H1 (cell line): ENCODE measurements around the gene URGCP. TPM values are rescaled to one million over a fixed set of nuclear protein-coding genes. Genes with fewer than 3 reads are reported as not detected.

Experiments used
- CTCF ChIA-PET: fragments of 300-600 bp; sonication (Branson Sonifier 250); formaldehyde crosslinking; loops from one replicate; lab custom pipeline; 2021; ENCODE audit not compliant: partially characterized antibody; lab: Charles Lee
- POLR2A ChIA-PET: fragments of 300-600 bp; sonication (Branson Sonifier 250); formaldehyde crosslinking; loops from one replicate; lab custom pipeline; 2021; ENCODE audit warnings: inconsistent platforms; ENCODE audit not compliant: partially characterized antibody; lab: Charles Lee
- DNase-seq, 2 experiments: peaks; one replicate each; pipeline versions ENCODE4 v3.0.0 to v3.0.0-alpha.2; 2010 to 2022; ENCODE audit warnings: low spot score in 2 of 2, low read depth in 1 of 2, mixed read lengths in 1 of 2
- FAIRE-seq: peaks from 2 replicates; lab custom pipeline; 2011; peaks lifted over from hg19 to GRCh38; lab: Jason Lieb, UNC
- H2AFZ ChIP-seq: 2 replicates; pipeline ENCODE4 v1.8.1; 2012; ENCODE audit warnings: low read length, inconsistent platforms
- H2AK5ac ChIP-seq: 2 replicates; pipeline ENCODE4 v1.6.1; 2013; ENCODE audit warnings: low read depth, low read length
- H2BK120ac ChIP-seq: replicated peaks from 2 replicates; pipeline ENCODE3; 2013; ENCODE audit warnings: low read depth, low read length, inconsistent platforms
- H2BK12ac ChIP-seq: 2 replicates; pipeline ENCODE4 v1.6.1; 2013; ENCODE audit warnings: low read depth, low read length
- H2BK15ac ChIP-seq: 2 replicates; pipeline ENCODE4 v1.6.1; 2013; ENCODE audit warnings: low read length
- H2BK20ac ChIP-seq: 2 replicates; pipeline ENCODE4 v1.6.1; 2013; ENCODE audit warnings: low read length
- H2BK5ac ChIP-seq: 2 replicates; pipeline ENCODE4 v1.6.1; 2013; ENCODE audit warnings: low read depth, low read length
- H3K14ac ChIP-seq: 2 replicates; pipeline ENCODE4 v1.6.1; 2013; ENCODE audit warnings: inconsistent platforms; ENCODE audit not compliant: insufficient read length
- H3K18ac ChIP-seq: 2 replicates; pipeline ENCODE4 v1.6.1; 2013; ENCODE audit warnings: low read length; ENCODE audit errors: extremely low read depth
- H3K23ac ChIP-seq: 2 replicates; pipeline ENCODE4 v1.6.1; 2013; ENCODE audit warnings: inconsistent platforms; ENCODE audit not compliant: insufficient read length
- H3K23me2 ChIP-seq: 2 replicates; pipeline ENCODE4 v1.6.1; 2013; ENCODE audit warnings: low read depth, low read length
- H3K27ac ChIP-seq: 2 replicates; pipeline ENCODE4 v1.6.1; 2011; ENCODE audit warnings: low read depth, low read length, inconsistent platforms
- H3K27me3 ChIP-seq, 4 experiments: replicated peaks in 1 of 4; 1 replicate in 1 of 4; 2 replicates in 3 of 4; pipeline versions ENCODE4 v1.6.1 to v1.8.1; 2011 to 2013; ENCODE audit warnings: low read length in 3 of 4, mild to moderate bottlenecking in 3 of 4, inconsistent platforms in 2 of 4, mixed read lengths in 2 of 4, moderate library complexity in 1 of 4; ENCODE audit not compliant: control insufficient read depth in 3 of 4, insufficient read depth in 3 of 4; ENCODE audit errors: extremely low read depth in 1 of 4
- H3K36me3 ChIP-seq, 4 experiments: 2 replicates each; pipeline versions ENCODE4 v1.6.1 to v1.8.1; 2011 to 2013; ENCODE audit warnings: mild to moderate bottlenecking in 4 of 4, low read length in 3 of 4, moderate library complexity in 2 of 4, control low read depth in 1 of 4, inconsistent platforms in 1 of 4; ENCODE audit not compliant: insufficient read depth in 4 of 4, control insufficient read depth in 2 of 4
- H3K4ac ChIP-seq: replicated peaks from 2 replicates; pipeline ENCODE3; 2013; ENCODE audit warnings: low read length, low read depth, mixed read lengths, inconsistent platforms; ENCODE audit not compliant: insufficient read length
- H3K4me1 ChIP-seq, 4 experiments: replicated peaks in 1 of 4; 1 replicate in 1 of 4; 2 replicates in 3 of 4; pipeline versions ENCODE4 v1.6.1 to v1.8.1; 2011 to 2013; ENCODE audit warnings: low read length in 3 of 4, inconsistent platforms in 2 of 4, mixed read lengths in 1 of 4; ENCODE audit not compliant: insufficient read depth in 4 of 4, control insufficient read depth in 3 of 4
- H3K4me2 ChIP-seq, 2 experiments: 2 replicates each; pipeline versions ENCODE4 v1.6.1 to v1.8.1; 2011 to 2013; ENCODE audit warnings: low read depth in 2 of 2, low read length in 2 of 2, control low read depth in 1 of 2, inconsistent platforms in 1 of 2, mild to moderate bottlenecking in 1 of 2; ENCODE audit not compliant: insufficient read depth in 1 of 2
- H3K4me3 ChIP-seq, 4 experiments: fragments of 200-600, 300-600 bp in 1 of 4; sonication (generic), shearing (Covaris generic), sonication (Bioruptor Twin) in 1 of 4; 2 replicates each; pipeline versions ENCODE4 v1.5.1 to v1.8.1; 2011 to 2016; ENCODE audit warnings: low read length in 4 of 4, low read depth in 3 of 4, control low read depth in 2 of 4, inconsistent platforms in 2 of 4, mild to moderate bottlenecking in 2 of 4, mixed read lengths in 1 of 4, moderate library complexity in 1 of 4; ENCODE audit not compliant: insufficient read depth in 2 of 4; ENCODE audit errors: extremely low read depth in 1 of 4
- H3K56ac ChIP-seq: replicated peaks from 2 replicates; pipeline ENCODE3; 2013; ENCODE audit warnings: low read depth, mild to moderate bottlenecking, mixed read lengths, low read length, inconsistent platforms; ENCODE audit not compliant: insufficient read length
- H3K79me1 ChIP-seq: 2 replicates; pipeline ENCODE4 v1.6.1; 2013; ENCODE audit warnings: low read depth, low read length, control low read depth
- H3K79me2 ChIP-seq, 2 experiments: 2 replicates each; pipeline versions ENCODE4 v1.6.1 to v1.8.1; 2012 to 2013; ENCODE audit warnings: low read length in 2 of 2, mild to moderate bottlenecking in 2 of 2, inconsistent platforms in 1 of 2; ENCODE audit not compliant: insufficient read depth in 2 of 2, control insufficient read depth in 1 of 2
- H3K9ac ChIP-seq, 4 experiments: replicated peaks in 1 of 4; 1 replicate in 1 of 4; 2 replicates in 3 of 4; pipeline versions ENCODE4 v1.6.1 to v1.8.1; 2011 to 2013; ENCODE audit warnings: low read depth in 3 of 4, low read length in 3 of 4, control low read depth in 2 of 4, mild to moderate bottlenecking in 2 of 4, moderate library complexity in 2 of 4, inconsistent platforms in 1 of 4; ENCODE audit errors: extremely low read depth in 1 of 4
- H3K9me3 ChIP-seq, 2 experiments: 2 replicates each; pipeline versions ENCODE4 v1.6.1 to v1.8.1; 2012 to 2013; ENCODE audit warnings: mild to moderate bottlenecking in 2 of 2, moderate library complexity in 2 of 2, control low read depth in 1 of 2, inconsistent platforms in 1 of 2, low read depth in 1 of 2, low read length in 1 of 2, mixed read lengths in 1 of 2; ENCODE audit not compliant: insufficient read depth in 2 of 2
- H4K20me1 ChIP-seq, 2 experiments: replicated peaks in 1 of 2; 2 replicates each; pipeline versions ENCODE3 to v1.8.1; 2011 to 2013; ENCODE audit warnings: inconsistent platforms in 2 of 2, low read length in 2 of 2, mild to moderate bottlenecking in 1 of 2; ENCODE audit not compliant: insufficient read depth in 2 of 2, control insufficient read depth in 1 of 2
- H4K5ac ChIP-seq: 2 replicates; pipeline ENCODE4 v1.6.1; 2013; ENCODE audit warnings: low read length, low read depth, mixed read lengths, inconsistent platforms; ENCODE audit not compliant: insufficient read length
- H4K8ac ChIP-seq: 2 replicates; pipeline ENCODE4 v1.8.0; 2013; ENCODE audit warnings: mild to moderate bottlenecking, moderate library complexity, low read length, inconsistent platforms; ENCODE audit not compliant: insufficient read depth; ENCODE audit errors: extremely low read depth
- H4K91ac ChIP-seq: replicated peaks from 2 replicates; pipeline ENCODE3; 2013; ENCODE audit warnings: low read length, mixed read lengths, inconsistent platforms; ENCODE audit not compliant: insufficient read length
- ATF2 ChIP-seq: IDR thresholded peaks from 2 replicates; pipeline ENCODE4 v1.6.1; 2012; ENCODE audit warnings: low read length, inconsistent platforms
- CHD1 ChIP-seq: IDR thresholded peaks from 2 replicates; pipeline ENCODE4 v1.6.1; 2012; ENCODE audit warnings: low read depth, low read length, improper control_type of control experiment
- FOSL1 ChIP-seq: IDR thresholded peaks from 2 replicates; pipeline ENCODE4 v1.6.1; 2011; ENCODE audit warnings: mild to moderate bottlenecking, low read depth, low read length, moderate library complexity; ENCODE audit not compliant: insufficient read depth
- NRF1 ChIP-seq: IDR thresholded peaks from 2 replicates; pipeline ENCODE4 v1.6.1; 2011; ENCODE audit warnings: mild to moderate bottlenecking, low read depth, low read length, improper control_type of control experiment
- RBBP5 ChIP-seq: IDR thresholded peaks from 2 replicates; pipeline ENCODE4 v1.7.1; 2012; ENCODE audit warnings: low read depth, mild to moderate bottlenecking, inconsistent platforms, low read length, moderate library complexity, borderline replicate concordance
- RNF2 ChIP-seq: fragments of 200-900, 300-1000 bp; sonication (generic); IDR thresholded peaks from 2 replicates; pipeline ENCODE4 v1.7.1; 2016; ENCODE audit warnings: borderline replicate concordance, low read depth, mild to moderate bottlenecking, antibody characterized with exemption, low read length; ENCODE audit not compliant: poor library complexity, severe bottlenecking; ENCODE audit errors: missing control alignments
- SAP30 ChIP-seq: fragments of 300-600 bp; sonication (generic); IDR thresholded peaks from 2 replicates; pipeline ENCODE4 v1.7.1; 2012; ENCODE audit warnings: low read length, moderate library complexity, mild to moderate bottlenecking, inconsistent platforms; ENCODE audit not compliant: insufficient read depth, insufficient replicate concordance
- SIRT6 ChIP-seq: IDR thresholded peaks from one replicate; pipeline ENCODE4 v1.7.1; 2012; ENCODE audit warnings: low read length, inconsistent platforms
- SP1 ChIP-seq: IDR thresholded peaks from 2 replicates; pipeline ENCODE4 v1.6.1; 2011; ENCODE audit warnings: low read depth, low read length
- SP4 ChIP-seq: IDR thresholded peaks from 2 replicates; pipeline ENCODE4 v1.6.1; 2012; ENCODE audit warnings: low read length, inconsistent platforms
- SRF ChIP-seq: IDR thresholded peaks from 2 replicates; pipeline ENCODE4 v1.6.1; 2011; ENCODE audit warnings: mild to moderate bottlenecking, low read depth, low read length, moderate library complexity
- TBP ChIP-seq: IDR thresholded peaks from 2 replicates; pipeline ENCODE4 v1.6.1; 2011; ENCODE audit warnings: low read depth, low read length, improper control_type of control experiment
- WGBS, 2 experiments: shearing (Covaris generic) in 1 of 2; methylation state at CpG; one replicate each; pipeline versions ENCODE4 v1.1.6 to v1.1.7; 2013 to 2015; ENCODE audit warnings: low lambda C conversion rate in 2 of 2, mixed read lengths in 2 of 2, inconsistent platforms in 1 of 2, low coverage in 1 of 2, missing lambda C conversion rate in 1 of 2; ENCODE audit not compliant: insufficient replicate concordance in 2 of 2, insufficient coverage in 1 of 2, insufficient read length in 1 of 2; ENCODE audit errors: extremely low coverage in 1 of 2, missing lambda C conversion rate in 1 of 2; 5-methylcytosine and 5-hydroxymethylcytosine counted together
- polyA plus RNA-seq, 7 experiments: library from polyadenylated mRNA; depleted of rRNA in 3 of 7; stranded (reverse) in 5 of 7; unstranded in 2 of 7; fragments of >200 nt in 5 of 7; fragments of 200-250 nt in 2 of 7; gene quantifications; 1 replicate in 5 of 7; 2 replicates in 1 of 7; 4 replicates in 1 of 7; pipeline versions ENCODE4 v1.2.1 to v1.2.3, GENCODE V29; 2011 to 2013; ENCODE audit warnings: missing spikeins in 2 of 7, mixed read lengths in 2 of 7
- total RNA-seq: library from RNA; stranded (reverse); fragmentation: NEBNext Ultra II Directional; extraction: Animal tissue kit (Norgen Biotek cat#: 25700); gene quantifications from 2 replicates; pipeline ENCODE4 v1.2.1, GENCODE V29; 2021

The URGCP gene
- total and polyA plus RNA-seq, 2 of the 8 experiments (the other 6 are each of a cell fraction or from before 2014, with no cell fraction given): 9.0 to 18.7 TPM

- FAIRE-seq: no peak
- Histone ChIP-seq H2BK12ac (no peak overlapping the region), H2AK5ac (no peak overlapping the region), H3K4ac (no peak overlapping the region), H3K4me1 (peaks cover 1 to 4% (median 2%) of the 10 kb centered on the region in 4 experiments; a peak in 3 of 7 replicates), H3K4me3 (no peak overlapping the region), H3K14ac (no peak overlapping the region), H3K9me3 (no peaks in the 10 kb centered on the region), H3K4me2 (0 out of 4 replicates have a peak overlapping the region, but pooled peaks of 1 of the 2 experiments have one; percentile 26), H3K23ac (no peak overlapping the region), H2BK20ac (no peak overlapping the region), H2BK120ac (no peak overlapping the region), H3K9ac (peak overlapping the region in 1 of 4 experiments; percentile 18; a peak in 2 of 7 replicates), H3K36me3 (peaks cover 5 to 23% (median 12%) of the 10 kb centered on the region in 4 experiments; a peak in 6 of 8 replicates), H3K79me2 (no peaks in the 10 kb centered on the region), H3K79me1 (no peaks in the 10 kb centered on the region), H3K18ac (no peak overlapping the region), H3K27ac (no peak overlapping the region), H3K56ac (no peak overlapping the region), H2BK15ac (no peak overlapping the region), H4K91ac (no peak overlapping the region), H4K5ac (no peak overlapping the region), H2BK5ac (no peak overlapping the region), H3K27me3 (no peaks in the 10 kb centered on the region), H4K20me1 (no peaks in the 10 kb centered on the region), H2AFZ (no peak overlapping the region), H3K23me2 (no peaks in the 10 kb centered on the region), H4K8ac (no peak overlapping the region)
- ChIA-PET POLR2A (interaction anchor here (1.4 kb wide), 2 partner anchors 10 to 23 kb away, joined by 3 read pairs; no protein-coding TSS in a partner anchor), CTCF (interaction anchor here (1.2 to 1.3 kb wide), 2 partner anchors 8 to 64 kb away, joined by 4 to 5 read pairs; no protein-coding TSS in a partner anchor)
- WGBS, 2 experiments: 60% methylated on average over 5 of the region's 5 CpGs; no CpG with 5 or more reads in 1 of the 2 experiments
- DNase-seq: no peak
- TF ChIP-seq SP1 (no peak), CHD1 (no peak), TBP (no peak), RBBP5 (no peak), RNF2 (no peak), SIRT6 (no peak), SAP30 (no peak), FOSL1 (no peak), SRF (no peak), SP4 (no peak), ATF2 (no peak), NRF1 (no peak)
Measured at GRCh38 chr7:43880596-43880995, 25.8 kb downstream of the URGCP start.
